HepG2 (cell line): ENCODE measurements around the gene PLEKHA8. TPM values are rescaled to one million over a fixed set of nuclear protein-coding genes. Genes with fewer than 3 reads are reported as not detected.

Experiments used
- ATAC-seq: fragments of 200-7000 bp; cut with Tn5 transposase; 3 replicates; pipeline ENCODE4 v1.9.1; 2020; ENCODE audit warnings: mild to moderate bottlenecking, moderate library complexity
- BruUV-seq: library from RNA; stranded (reverse); fragments of 400-500 nt; replicated peaks from 2 replicates; lab custom pipeline; 2021; lab: Mats Ljungman, UMichigan
- CTCF ChIA-PET: fragments of 300-600 bp; formaldehyde crosslinking; extraction: SDS; loops from one replicate; lab custom pipeline; 2021; ENCODE audit warnings: low total read pairs, inconsistent platforms, low intra/inter-chr PET ratio; lab: Yijun Ruan, JAX
- POLR2A ChIA-PET: fragments of 350-600 bp; sonication (Branson Sonifier 250); formaldehyde crosslinking; loops from one replicate; lab custom pipeline; 2020; ENCODE audit warnings: antibody characterized with exemption, inconsistent platforms; lab: Yijun Ruan, JAX
- DNase-seq: peaks from one replicate; pipeline ENCODE4 v3.0.0-alpha.2; 2015; ENCODE audit warnings: low spot score
- FAIRE-seq: peaks from 3 replicates; lab custom pipeline; 2011; peaks lifted over from hg19 to GRCh38; lab: Jason Lieb, UNC
- H2AFZ ChIP-seq: one replicate; pipeline ENCODE4 v1.6.1; 2011; ENCODE audit warnings: low read length, inconsistent platforms
- H3K27ac ChIP-seq: fragments of 300-600 bp; 3 replicates; pipeline ENCODE4 v1.8.0; 2011; ENCODE audit warnings: mixed run types, mild to moderate bottlenecking, mixed read lengths, low read length, inconsistent platforms; ENCODE audit not compliant: insufficient read depth; ENCODE audit errors: extremely low read length
- H3K27me3 ChIP-seq, 2 experiments: fragments of 200-600 bp in 1 of 2; 2 replicates in 1 of 2; 3 replicates in 1 of 2; pipeline versions ENCODE4 v1.6.0 to v1.8.0; 2011; ENCODE audit warnings: low read length in 2 of 2, mild to moderate bottlenecking in 2 of 2, moderate library complexity in 2 of 2, inconsistent platforms in 1 of 2; ENCODE audit not compliant: insufficient read depth in 2 of 2, control insufficient read depth in 1 of 2
- H3K36me3 ChIP-seq, 2 experiments: fragments of 200-600 bp in 1 of 2; replicated peaks in 1 of 2; 2 replicates in 1 of 2; 3 replicates in 1 of 2; pipeline versions ENCODE4 v1.5.1 to v1.8.0; 2011; ENCODE audit warnings: low read length in 2 of 2, inconsistent platforms in 1 of 2; ENCODE audit not compliant: insufficient read depth in 2 of 2, control insufficient read depth in 1 of 2
- H3K4me1 ChIP-seq: 2 replicates; pipeline ENCODE4 v1.5.1; 2012; ENCODE audit warnings: low read length, inconsistent platforms; ENCODE audit not compliant: insufficient read depth
- H3K4me2 ChIP-seq: 2 replicates; pipeline ENCODE4 v1.6.0; 2011; ENCODE audit warnings: low read depth, low read length, inconsistent platforms
- H3K4me3 ChIP-seq, 3 experiments: fragments of 200-600 bp in 1 of 3; sonication (generic), shearing (Covaris generic) in 1 of 3; replicated peaks in 1 of 3; 2 replicates each; pipeline ENCODE4 v1.5.1; 2011 to 2016; ENCODE audit warnings: low read length in 3 of 3, inconsistent platforms in 2 of 3, low read depth in 2 of 3, mild to moderate bottlenecking in 2 of 3, control low read depth in 1 of 3, mixed read lengths in 1 of 3; ENCODE audit not compliant: insufficient read depth in 1 of 3
- H3K79me2 ChIP-seq: one replicate; pipeline ENCODE4 v1.6.1; 2011; ENCODE audit warnings: low read length, inconsistent platforms; ENCODE audit not compliant: insufficient read depth
- H3K9ac ChIP-seq: 2 replicates; pipeline ENCODE4 v1.6.0; 2011; ENCODE audit warnings: mild to moderate bottlenecking, low read depth, low read length, inconsistent platforms; ENCODE audit not compliant: insufficient read depth
- H3K9me3 ChIP-seq: 2 replicates; pipeline ENCODE4 v1.5.1; 2012; ENCODE audit warnings: mild to moderate bottlenecking, low read length
- H4K20me1 ChIP-seq: 2 replicates; pipeline ENCODE4 v1.6.0; 2011; ENCODE audit warnings: inconsistent platforms, mild to moderate bottlenecking, low read length, moderate library complexity; ENCODE audit not compliant: insufficient read depth
- ATF7 ChIP-seq, 2 experiments: fragments of 450-650 bp in 1 of 2; sonication (generic) in 1 of 2; formaldehyde crosslinking in 1 of 2; IDR thresholded peaks; 2 replicates each; pipeline versions ENCODE4 v1.4.0 to v1.6.1; 2016 to 2020; ENCODE audit warnings: antibody characterized with exemption in 1 of 2, mild to moderate bottlenecking in 1 of 2, missing genetic modification reagents in 1 of 2
- MIXL1 ChIP-seq: IDR thresholded peaks from 2 replicates; pipeline ENCODE4 v1.6.1; 2016
- RELA ChIP-seq: sonication (generic); formaldehyde crosslinking; IDR thresholded peaks from 2 replicates; pipeline ENCODE4 v1.4.0; 2020; ENCODE audit warnings: missing genetic modification reagents
- STAG1 ChIP-seq: sonication (generic); formaldehyde crosslinking; IDR thresholded peaks from 2 replicates; pipeline ENCODE4 v1.4.0; 2020; ENCODE audit warnings: missing genetic modification reagents
- ZSCAN29 ChIP-seq: sonication (generic); formaldehyde crosslinking; conservative IDR thresholded peaks from 2 replicates; pipeline ENCODE4 v1.4.0; 2020; ENCODE audit warnings: mild to moderate bottlenecking, missing genetic modification reagents
- WGBS: methylation state at CpG from one replicate; pipeline ENCODE4 v1.1.6; 2017; ENCODE audit warnings: low lambda C conversion rate; 5-methylcytosine and 5-hydroxymethylcytosine counted together
- in situ Hi-C: cut with HindIII; loops from 2 replicates; pipeline ENCODE4 v1.10.0; 2017; ENCODE audit warnings: low pct_unique_long_range_greater_than_20kb; ENCODE audit not compliant: extremely low pct_ligation_motif_present
- intact Hi-C: fragments of 100-400 bp; cut with micrococcal nuclease; formaldehyde crosslinking; loops from one replicate; pipeline ENCODE4 v1.10.0; 2022; ENCODE audit not compliant: unreplicated experiment
- polyA plus RNA-seq, 8 experiments: library from polyadenylated mRNA; depleted of rRNA in 3 of 8; stranded (reverse) in 7 of 8; unstranded in 1 of 8; fragments of >200 nt; fragmentation: Illumina TruSeq in 4 of 8; extraction: Trizol in 4 of 8; gene quantifications; 2 replicates each; pipeline versions ENCODE4 v1.2.1 to v1.2.3, GENCODE V29; 2011 to 2016; ENCODE audit warnings: low read depth in 4 of 8, missing spikeins in 1 of 8, mixed read lengths in 1 of 8; ENCODE audit not compliant: insufficient read depth in 1 of 8
- total RNA-seq, 5 experiments: library from RNA; depleted of rRNA; stranded (reverse); fragments of >200 nt; fragmentation: Illumina TruSeq; extraction: Trizol; gene quantifications; 2 replicates each; pipeline ENCODE4 v1.2.3, GENCODE V29; 2016; ENCODE audit warnings: low read depth in 1 of 5
- TF ChIP-seq, protein P1 (sequence below): sonication (generic); formaldehyde crosslinking; IDR thresholded peaks from 2 replicates; pipeline ENCODE4 v1.5.0; 2020; ENCODE audit warnings: mild to moderate bottlenecking, missing genetic modification reagents, moderate library complexity

The PLEKHA8 gene
- total and polyA plus RNA-seq, 2 of the 13 experiments (the other 11 are each of a cell fraction or from before 2014, with no cell fraction given): 12.5 to 26.4 TPM

DNA sequence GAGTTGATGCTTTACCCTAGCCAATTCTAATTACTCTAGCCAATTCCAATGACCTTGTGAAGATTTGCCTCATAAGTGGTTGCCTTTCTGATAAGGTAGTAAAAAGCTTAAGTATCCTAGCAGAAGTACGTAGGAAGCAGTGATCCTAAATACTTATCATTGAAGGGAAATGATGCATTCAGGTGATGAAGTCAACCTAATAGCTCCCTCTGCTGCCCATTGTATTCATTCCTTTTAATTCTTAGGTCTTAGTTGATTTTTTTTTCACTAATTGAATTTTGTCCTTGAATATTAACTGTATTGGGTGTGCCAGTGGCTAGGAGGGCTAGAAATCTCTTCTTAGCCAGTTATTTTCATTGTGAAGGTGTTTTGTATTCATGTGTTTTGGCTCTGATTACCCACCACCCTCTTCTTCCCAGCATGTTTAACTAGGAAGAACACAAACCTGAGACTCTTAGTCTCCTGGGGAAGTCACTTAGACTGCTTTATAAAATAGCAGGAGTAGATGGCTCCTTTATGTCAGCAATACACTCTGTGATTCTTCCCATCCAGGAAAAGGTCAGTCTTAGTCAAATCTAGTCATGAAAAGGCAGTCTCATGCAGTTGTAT, 46.3 kb downstream of the PLEKHA8 start:
- Histone ChIP-seq H3K4me2 (no peak overlapping the region), H3K4me3 (no peak overlapping the region), H3K4me1 (peaks cover 3% of the 10 kb centered on the region), H3K27ac (no peak overlapping the region), H3K36me3 (peaks cover 11 to 29% of the 10 kb centered on the region in 2 experiments; a peak in 4 of 5 replicates), H3K27me3 (no peaks in the 10 kb centered on the region), H4K20me1 (peaks cover 7% of the 10 kb centered on the region; the same call in 1 of the 2 replicates), H3K9ac (no peak overlapping the region), H3K9me3 (no peaks in the 10 kb centered on the region), H2AFZ (no peak overlapping the region), H3K79me2 (no peaks in the 10 kb centered on the region)
- intact Hi-C loops: no loop called here
- ChIA-PET POLR2A (no interaction called here), CTCF (no interaction called here)
- ATAC-seq: no peak
- DNase-seq: peak; percentile 30
- BruUV-seq: no TSS peak
- FAIRE-seq: no peak
- 83% methylated on average over 1 of the region's 1 CpG for WGBS
- in situ Hi-C loops: no loop called here
- TF ChIP-seq, protein P1, sequence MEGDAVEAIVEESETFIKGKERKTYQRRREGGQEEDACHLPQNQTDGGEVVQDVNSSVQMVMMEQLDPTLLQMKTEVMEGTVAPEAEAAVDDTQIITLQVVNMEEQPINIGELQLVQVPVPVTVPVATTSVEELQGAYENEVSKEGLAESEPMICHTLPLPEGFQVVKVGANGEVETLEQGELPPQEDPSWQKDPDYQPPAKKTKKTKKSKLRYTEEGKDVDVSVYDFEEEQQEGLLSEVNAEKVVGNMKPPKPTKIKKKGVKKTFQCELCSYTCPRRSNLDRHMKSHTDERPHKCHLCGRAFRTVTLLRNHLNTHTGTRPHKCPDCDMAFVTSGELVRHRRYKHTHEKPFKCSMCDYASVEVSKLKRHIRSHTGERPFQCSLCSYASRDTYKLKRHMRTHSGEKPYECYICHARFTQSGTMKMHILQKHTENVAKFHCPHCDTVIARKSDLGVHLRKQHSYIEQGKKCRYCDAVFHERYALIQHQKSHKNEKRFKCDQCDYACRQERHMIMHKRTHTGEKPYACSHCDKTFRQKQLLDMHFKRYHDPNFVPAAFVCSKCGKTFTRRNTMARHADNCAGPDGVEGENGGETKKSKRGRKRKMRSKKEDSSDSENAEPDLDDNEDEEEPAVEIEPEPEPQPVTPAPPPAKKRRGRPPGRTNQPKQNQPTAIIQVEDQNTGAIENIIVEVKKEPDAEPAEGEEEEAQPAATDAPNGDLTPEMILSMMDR: peak; percentile 51
- TF ChIP-seq ZSCAN29 (CRISPR knock-in tag) (no peak), STAG1 (CRISPR knock-in tag) (peak; percentile 54), MIXL1 (CRISPR knock-in tag) (0 out of 2 replicates have a peak, but pooled peaks have one; percentile 49)

DNA sequence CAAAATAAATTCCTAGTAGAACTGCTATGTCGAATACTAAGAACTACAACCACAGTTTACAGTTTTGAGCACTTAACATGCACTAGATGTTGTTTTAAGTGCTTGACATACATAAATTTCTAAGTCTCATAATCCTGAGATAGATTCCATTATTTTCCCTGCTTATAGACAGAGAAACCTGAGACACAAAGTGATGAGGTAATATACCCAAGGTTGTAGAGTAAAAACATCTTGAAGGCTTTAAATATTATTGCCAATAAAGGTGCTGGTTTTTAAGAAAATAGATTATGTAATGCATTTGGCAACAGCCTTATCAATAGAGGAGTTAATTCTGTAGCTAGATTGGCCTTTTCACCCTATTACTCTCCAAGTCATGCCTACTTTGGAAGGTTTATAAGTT, 48.2 kb downstream of the PLEKHA8 start:
- no peak overlapping the region for H3K27ac ChIP-seq
- intact Hi-C loops: no loop called here
- H2AFZ ChIP-seq: no peak overlapping the region
- H3K36me3 ChIP-seq: peaks cover 11 to 37% of the 10 kb centered on the region in 2 experiments; a peak in 4 of 5 replicates
- ATAC-seq: no peak
- H3K4me2 ChIP-seq: no peak overlapping the region
- H3K9me3 ChIP-seq: no peaks in the 10 kb centered on the region
- H3K27me3 ChIP-seq: no peaks in the 10 kb centered on the region
- H3K9ac ChIP-seq: no peak overlapping the region
- WGBS: 95% methylated on average over 1 of the region's 1 CpG
- no TSS peak for BruUV-seq
- TF ChIP-seq ATF7 (IDR thresholded peaks at IDR 0.05): peak; percentile 46
- no peak for TF ChIP-seq ATF7 (CRISPR knock-in tag; IDR thresholded peaks at IDR 0.05)
- TF ChIP-seq RELA (CRISPR knock-in tag): no peak
- no peaks in the 10 kb centered on the region for H3K79me2 ChIP-seq
- no peak for FAIRE-seq
- POLR2A ChIA-PET: no interaction called here
- H4K20me1 ChIP-seq: peaks cover 7% of the 10 kb centered on the region; the same call in 1 of the 2 replicates
- no peak overlapping the region for H3K4me3 ChIP-seq
- CTCF ChIA-PET: no interaction called here
- in situ Hi-C loops: no loop called here
- H3K4me1 ChIP-seq: no peaks in the 10 kb centered on the region
- DNase-seq: no peak
